NCI-H2227 (cell line): ENCODE results near the gene HIVEP3.

Experiments used
- DNase-seq: peaks from one replicate; lab custom pipeline; 2025; ENCODE audit not compliant: unreplicated experiment; lab: John Stamatoyannopoulos, UW

HIVEP3 gene

DNA sequence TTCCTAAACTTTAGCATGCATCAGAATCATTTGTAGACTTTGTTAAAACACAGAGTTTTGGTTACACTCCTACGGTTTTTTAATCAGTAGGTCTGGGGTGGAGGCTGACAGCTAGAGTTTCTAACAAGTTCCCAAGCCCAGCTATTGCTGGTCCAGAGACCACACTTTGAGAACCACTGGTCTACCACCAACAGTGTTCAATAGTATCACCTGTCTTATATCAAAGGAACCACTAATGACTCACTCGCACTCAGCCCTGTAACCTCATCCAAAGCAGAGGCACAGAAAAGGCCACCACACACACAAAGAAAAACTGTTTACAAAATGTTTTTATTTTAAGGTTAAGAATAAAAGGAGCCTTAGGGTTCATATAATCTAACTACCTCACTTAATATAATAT lies 68.7 kb downstream of the HIVEP3 start:
- DNase-seq, result no peak

DNA sequence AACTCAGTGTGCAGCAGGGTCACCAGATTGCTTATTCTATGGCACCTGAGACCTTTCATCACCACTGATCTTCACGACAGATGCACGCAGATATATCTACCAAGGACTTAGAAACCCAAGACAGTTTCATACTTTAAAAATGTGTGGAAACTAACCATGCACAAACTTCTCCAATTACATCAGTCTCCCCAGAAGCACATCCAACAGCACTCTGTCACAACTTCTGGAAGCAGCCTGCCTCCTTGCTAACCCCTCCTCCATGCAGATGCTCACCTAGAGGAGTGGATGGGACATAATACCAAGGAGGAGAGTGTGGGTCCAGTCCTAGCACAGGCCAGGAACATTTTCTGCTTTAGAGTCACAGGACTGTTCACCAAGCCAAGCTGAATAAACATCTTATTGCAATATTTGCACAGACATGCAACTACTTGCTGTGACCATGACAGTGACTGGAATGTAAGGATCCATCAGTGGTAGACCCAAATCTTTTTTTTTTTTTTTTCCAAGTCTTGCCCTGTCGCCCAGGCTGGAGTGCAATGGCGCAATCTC lies 69.4 kb downstream of the HIVEP3 start:
- DNase-seq, result no peak

DNA sequence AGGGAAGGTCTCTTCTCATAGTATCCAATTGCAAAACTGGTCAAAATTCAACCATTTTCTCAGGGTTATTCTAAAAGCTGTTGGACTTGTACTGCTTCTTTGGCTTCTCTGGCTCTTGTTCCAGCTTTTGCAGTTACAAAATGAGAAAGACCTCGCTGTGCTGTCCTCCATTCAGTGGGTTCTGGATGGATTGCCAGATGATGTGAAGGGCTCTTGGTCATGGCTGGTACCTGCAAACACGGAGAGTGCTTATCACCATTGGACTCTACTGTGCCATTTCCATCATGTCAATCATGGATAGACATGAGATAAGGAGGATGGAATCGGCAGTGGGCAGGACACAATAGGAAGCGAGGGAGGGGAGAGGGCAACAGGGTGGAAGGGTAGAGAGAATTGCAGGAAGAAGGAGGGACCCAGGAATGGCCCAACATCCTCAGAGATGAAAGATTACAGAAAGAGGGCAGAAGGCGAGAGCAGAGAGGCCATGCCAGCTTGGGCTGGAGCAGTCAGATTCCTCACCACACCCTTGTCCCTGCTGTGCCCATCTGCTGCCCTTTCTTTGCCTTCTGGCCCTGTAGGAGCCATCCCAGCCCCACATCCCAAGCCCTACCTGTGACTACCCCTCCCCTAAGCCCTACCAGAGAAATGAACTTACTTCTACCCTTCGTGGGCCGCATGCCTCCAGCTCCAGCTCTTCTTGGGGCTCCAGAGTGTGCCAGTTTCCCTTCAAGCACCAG lies 70.3 kb downstream of the HIVEP3 start:
- DNase-seq, result no peak

DNA sequence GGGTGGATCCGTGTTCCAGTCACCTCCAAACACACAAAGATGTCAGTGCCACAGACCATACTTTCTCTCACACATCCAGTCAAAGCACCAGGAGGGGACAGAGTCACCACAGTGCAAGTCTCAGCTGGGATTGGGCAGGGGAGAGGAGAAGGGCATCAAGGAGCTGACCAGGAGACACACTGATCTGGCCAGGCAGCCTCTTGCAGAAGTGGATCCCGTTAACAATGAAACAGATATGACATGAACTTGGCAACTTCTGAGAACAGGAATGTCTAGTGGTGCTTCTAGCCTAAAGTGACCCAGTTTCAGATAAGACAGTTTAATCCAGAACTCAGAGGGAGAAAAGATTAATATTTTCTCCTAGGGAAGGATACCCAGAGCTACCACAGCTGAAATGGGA lies 71.0 kb downstream of the HIVEP3 start:
- DNase-seq, result no peak

DNA sequence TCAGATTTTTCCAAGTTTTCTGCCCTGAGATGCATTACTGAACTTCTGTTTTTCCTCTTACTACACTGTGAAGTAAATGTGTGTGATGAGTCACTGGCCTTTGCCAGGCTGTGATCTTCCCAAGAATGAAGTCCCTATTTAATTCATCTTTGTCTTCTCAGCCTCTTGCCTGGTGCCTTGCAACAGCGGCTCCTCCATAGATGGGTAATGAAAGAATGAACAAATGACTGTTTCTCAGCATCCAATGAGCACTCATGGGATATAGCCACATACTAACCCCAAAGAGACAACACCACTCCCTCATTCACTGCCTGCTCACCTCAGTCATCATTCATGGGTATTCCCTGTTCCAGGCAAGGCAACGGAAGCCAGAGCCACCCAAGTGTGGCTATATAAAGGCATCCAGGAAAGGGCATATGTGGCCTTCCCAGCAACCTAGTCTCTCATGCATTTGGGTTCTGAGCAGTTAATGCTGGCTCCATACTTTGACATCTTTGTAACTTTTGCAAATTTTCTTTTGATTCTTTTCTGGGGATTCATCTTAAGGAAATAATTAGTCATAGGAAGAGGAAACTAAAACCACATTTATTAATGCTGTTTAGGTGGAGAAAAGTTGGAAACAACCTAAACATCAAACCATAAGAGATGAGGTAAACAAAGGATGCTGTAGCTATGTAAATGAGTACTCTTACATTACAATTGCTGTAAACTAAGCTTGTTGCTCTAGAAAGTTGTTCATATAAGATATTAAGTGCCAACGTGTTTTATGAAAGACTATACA lies 71.9 kb downstream of the HIVEP3 start:
- DNase-seq, result no peak

DNA sequence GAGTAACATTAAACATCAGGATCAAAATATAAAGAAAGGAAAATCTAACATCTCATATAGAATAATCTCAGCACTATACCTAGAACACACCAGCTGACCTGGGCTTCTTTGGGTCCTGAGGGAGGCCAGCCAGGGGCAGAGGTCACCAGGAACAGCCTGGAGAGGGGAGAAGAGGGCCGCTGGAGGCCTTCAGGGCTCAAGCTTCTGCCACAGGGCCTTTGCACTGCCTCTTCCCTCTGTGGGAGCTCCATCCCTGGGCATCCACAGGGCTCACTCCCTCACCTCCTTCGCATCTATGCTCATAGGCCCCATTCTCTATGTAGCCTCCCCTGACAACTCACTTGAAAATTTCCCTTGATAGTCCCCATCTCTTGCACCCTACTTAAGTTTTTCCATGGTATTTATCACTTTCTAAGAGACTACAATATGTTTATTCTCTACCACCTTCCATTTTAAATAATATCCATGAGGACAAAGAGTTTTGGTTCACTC lies 73.9 kb downstream of the HIVEP3 start:
- DNase-seq, result no peak

DNA sequence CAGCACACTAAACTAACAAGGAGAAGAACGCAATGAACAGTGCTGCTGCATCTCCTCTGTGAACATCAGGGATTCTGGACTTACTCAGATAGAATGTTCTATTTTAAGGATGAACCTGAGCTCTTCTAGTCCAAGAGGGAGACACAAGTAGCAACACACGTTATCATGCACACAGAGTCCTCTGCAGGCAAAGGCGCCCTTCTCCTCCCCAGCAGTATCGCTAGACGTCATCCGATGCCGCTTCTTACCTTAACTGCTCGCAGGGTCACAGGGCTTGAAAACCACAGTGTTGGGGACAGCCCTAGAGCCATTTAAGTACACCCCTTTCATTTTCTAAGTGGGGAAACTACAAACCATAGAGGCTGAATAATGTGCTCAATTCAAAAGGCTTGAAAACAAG lies 74.5 kb downstream of the HIVEP3 start:
- DNase-seq, result no peak

DNA sequence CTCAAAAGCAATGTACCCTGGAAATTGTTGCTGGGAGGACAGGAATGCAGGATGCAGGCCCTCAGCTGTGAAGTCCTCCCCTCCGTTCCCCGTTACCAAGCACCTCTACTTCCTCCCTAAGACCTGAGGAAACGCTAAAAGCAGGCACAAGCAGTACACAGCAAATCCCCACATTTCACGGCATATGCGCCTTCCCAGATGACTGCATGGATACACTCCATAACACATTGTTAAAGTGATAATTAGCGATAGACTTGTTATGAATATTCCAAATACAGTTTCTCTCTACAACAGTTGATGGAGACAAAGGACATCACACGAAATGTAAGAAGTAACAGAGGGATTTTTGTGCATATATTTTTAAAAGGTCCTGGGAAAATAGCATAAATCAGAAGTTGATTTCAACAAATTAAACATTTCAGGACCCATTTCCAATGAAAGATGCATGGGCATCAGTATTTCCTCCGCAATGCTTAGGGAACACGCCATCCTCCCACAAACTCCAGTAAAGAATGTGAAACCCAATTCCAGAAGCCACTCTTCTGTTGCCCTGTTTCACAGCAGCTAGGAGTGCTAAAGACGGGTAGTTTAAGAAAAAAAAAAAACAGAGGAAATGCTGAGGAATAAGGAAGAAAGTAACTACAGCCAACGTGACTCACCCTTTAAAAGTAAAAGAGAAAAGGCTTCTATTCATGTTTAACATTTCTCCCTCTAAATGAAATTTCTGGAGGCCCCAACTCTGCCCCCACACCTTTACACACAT lies 75.5 kb downstream of the HIVEP3 start:
- DNase-seq, result no peak

DNA sequence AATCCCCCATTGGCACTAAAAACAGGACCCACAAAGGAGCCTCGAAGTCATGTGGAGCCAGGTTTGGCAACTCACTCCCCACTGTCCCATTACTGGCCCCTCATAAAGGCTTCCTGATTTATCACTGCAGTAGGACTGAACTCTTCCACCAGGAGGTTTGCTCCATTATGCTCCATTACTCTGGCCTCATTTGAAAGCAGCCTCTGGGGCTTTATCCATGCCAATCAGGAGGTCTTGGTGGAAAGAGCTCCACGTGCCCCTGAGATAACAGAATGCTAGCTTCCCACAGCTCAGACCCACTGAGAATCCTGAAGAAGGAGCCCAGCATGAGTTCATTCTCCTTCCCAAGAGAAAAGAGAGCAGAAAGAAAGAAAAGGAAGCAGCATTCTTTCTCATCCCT lies 76.4 kb downstream of the HIVEP3 start:
- no peak for DNase-seq

DNA sequence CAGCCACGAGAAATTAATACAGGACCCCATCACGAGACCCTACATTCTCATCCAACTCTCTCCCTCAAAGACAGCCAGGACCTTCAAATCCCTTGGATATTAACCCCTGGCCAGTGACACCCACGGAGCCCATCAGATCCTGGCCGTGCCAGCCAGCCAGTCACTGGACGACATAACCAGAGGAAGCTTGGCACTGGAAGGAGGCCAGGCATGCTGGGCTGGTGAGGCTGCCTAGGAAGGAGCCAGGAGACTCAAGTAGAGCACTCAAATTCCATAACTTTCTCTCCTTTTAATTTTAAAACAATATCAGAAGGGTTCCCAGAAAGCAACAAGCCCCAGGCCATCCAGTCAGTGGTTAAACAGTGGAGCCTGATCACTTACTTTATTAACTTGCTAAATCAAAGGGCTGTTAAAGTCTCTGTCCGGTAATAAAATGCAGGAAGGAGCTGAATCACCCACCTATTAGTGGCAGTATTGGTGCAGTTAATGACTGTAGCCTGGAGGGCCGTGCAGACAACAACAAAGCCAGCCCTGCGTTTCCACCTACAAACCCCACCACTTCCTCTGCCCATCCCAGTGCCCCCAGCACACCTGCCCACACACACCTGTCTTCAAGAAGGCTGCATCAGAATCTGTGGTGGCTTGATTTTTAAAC lies 78.0 kb downstream of the HIVEP3 start:
- DNase-seq, result no peak

DNA sequence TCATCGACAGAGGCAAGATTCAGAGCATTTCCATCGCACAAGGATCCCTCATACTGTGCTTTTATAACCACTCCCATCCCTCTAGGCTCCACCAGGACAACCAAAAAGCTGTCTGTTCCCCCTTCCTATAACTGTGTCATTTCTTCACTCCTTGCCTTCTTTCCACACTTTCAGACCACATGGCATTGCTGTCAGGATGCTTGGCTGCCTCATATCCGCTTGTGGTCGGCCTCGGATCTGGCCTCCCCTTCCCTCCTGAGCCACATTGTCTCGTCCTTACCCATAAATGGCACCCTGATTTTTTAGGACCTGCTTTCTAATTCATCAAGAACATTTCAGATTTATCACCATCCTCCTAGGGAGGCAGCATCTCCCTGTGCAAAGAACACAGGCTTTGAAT lies 80.5 kb downstream of the HIVEP3 start:
- DNase-seq, result no peak

DNA sequence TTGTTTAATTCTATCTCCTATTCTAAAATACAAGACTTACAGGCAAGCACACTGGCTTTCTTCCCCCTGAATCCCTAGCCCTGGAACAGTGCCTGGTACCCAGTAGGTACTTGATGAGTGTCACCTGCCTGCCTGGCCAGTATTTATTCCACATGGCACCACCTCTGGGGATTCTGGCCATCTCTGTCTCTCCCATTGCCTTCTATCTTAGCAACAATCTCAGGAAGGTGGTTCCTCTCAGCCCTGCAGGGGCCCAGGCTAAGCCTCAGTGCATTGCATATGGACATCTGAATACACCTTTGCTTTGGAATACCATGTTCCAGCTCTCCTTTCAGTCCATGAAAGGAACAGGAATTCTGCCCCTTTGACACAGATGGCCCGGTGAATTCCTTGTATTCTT lies 81.0 kb downstream of the HIVEP3 start:
- no peak for DNase-seq

DNA sequence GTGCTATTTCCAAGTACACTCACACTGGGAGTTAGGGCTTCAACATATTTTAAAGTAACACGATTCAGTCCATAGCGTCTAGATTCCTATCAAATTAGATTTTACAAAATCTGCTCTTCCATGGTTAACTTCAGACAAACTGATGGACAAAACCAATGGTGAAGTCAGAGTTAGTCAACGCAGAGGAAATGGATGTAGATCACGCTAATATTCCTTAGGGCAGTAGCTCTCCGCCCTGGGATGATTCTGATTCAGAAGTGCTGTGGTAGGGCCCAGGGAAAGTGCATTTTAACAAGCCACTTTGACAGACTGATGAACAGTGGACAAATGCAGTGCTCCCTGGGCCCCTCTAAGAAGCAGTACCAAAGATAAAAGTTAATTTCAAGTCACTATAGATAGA lies 83.2 kb downstream of the HIVEP3 start:
- no peak for DNase-seq

DNA sequence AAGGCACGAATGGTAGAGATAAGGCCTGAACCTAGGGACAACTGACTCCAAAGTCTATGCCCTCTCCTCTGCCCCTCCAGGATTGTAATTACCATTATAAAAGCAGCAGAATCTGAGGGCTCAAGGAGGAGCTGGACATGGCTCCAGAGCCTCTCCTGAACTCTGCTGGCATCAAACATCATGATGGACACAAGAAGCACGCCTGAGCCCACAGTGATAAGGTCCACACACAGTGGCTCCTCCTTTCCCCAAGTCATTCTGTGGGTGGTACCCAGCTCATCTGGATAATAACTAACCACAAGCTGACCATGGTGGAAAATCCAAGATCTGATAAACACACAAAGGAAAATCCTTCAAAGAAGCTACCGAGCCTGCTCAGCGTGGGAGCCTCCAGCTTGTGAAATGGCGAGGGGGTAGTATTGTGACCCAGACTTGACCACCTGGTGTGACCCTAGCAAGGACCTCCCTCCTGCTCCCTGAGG lies 85.2 kb downstream of the HIVEP3 start:
- DNase-seq, result no peak

DNA sequence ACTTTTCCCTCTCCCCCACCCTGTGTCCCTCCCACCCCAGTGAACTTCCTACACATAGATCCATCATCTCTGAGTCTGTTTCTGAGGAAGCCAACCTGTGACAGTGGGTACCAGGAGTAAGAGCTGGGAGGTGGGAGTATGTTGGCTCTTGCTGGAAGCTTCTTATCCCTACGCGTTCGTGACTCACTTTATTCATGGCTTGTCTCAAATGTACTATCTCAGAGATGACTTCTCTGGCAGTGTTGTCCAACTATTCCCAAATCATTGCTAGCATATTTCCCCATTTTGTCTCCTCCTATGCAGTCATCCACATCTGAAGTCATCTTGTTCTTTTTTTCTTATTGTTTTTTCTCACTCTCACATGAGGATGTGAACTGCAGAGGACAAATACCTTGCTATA lies 88.0 kb downstream of the HIVEP3 start:
- DNase-seq, result no peak

DNA sequence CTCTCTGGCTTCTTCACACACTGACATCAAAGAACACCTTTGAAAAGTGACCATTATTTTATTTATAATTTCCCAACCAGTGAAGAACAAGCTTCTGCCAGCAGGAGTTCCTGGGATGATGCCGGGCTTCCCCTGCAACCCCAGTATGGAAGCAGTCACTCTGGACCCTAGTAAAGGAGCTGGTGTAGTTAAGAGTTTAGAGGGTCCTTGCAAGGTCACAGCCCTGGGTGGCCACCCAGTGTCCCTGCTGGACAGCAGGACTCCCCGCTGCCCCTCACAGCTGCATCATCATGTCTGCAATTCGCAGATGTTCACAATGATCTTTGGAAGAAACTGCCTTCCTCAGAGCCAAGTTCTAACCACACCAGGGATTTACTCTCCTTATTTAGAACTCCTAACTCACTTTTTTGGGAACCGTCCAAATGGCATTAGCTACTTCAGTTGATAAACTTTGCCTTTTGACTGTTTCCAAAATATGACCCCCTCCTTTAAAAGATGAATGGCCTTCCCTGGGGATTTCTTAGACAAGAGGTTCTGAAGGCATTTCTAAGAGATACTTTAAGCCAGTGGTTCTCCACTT lies 90.6 kb downstream of the HIVEP3 start:
- no peak for DNase-seq

DNA sequence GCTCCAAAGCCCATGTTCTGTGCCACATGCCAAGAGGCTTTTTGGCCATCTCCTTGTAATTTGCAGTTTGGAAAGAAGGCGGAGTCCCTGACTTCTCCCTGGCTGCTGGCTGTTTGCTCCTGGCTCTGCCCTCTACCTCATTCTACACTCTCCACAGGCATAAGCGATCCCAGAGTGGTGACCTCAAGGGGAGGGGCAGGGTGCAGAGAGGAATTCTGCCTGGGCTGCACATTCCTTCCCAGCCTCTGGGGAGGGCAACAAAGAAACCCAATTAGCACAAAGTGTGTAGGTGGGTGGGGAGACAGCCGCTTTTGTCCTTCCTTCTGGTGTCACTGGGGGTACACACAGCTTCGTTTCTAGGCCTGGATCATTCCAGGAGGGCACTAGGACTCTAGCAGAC lies 95.3 kb downstream of the HIVEP3 start:
- DNase-seq, result peak; percentile 40

DNA sequence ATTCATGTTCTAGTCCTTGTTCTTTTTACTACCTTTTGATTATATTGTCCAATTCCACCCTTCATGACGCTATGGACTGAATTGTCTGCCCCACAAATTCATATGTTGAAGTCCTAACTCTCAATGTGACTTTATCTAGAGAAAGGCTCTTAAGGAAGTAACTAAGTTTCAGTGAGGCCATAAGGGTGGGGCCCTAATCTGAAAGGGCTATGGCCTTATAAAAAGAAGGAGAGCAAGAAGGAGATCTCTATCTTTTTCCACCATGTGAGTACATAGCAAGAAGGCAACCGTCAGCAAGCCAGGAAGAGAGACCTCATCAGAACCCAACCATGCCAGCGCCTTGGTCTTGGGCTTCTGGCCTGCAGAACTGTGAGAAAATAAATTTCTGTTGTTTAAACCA lies 95.9 kb downstream of the HIVEP3 start:
- no peak for DNase-seq

DNA sequence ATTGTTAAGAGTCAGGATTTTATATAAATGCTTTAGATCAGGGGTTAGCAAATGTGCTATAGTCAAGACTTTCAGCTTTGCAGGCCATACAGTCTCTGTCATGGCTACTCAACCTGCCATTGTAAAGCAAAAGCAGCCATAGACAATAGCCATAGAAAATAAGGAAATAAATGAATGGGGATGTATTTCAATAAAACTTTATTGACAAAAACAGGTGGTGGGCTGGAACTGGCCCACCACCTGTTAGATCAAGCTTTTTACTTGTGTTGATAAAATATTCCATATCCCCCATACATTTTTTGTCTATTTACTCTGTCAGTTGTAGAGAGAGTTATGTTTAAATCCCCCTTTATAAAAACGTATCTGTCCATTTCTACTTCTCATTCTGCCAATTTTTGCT lies 98.9 kb downstream of the HIVEP3 start:
- no peak for DNase-seq

DNA sequence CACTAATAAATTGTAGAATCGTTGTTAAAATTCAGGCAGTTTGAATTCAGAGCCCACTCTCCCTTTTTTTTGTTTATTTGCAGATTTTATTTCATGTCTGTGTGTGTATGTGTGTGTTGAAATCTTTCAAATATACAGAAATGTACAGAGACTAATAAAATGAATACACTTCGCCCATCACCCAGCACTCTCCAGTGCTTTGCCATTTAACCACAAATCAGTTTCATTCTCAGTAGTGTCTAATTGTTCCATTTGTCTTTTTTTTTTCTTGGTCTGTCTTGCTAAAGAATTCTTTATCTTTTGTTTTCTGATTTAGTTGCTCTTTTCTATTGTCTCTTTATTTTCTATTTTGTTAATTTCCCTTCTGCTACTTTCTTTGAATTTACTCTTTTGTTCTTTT lies 99.7 kb downstream of the HIVEP3 start:
- no peak for DNase-seq

DNA sequence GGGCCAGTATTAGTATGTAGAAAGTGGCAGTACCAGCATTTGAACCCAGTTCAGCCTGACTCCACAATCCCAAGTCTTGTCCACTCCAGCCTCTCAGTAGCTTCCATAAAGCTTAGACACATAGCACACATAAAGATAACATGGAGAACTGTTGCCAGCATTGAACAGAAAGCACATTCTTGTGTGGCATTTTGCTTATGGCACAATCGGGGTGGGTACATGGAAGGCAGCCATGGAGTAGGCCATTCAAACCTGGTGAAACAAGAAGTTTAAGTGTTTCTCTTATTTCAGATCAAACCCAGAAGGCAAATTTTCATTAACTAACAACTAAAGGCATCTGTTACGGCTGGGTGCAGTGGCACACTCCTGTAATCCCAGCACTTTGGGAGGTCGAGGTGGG lies 102.7 kb downstream of the HIVEP3 start:
- DNase-seq, result no peak
